ENCODE measurements around the gene TRAF6. TPM values are rescaled to one million over a fixed set of nuclear protein-coding genes. Genes with fewer than 3 reads are reported as not detected.

TRAF6 gene
- total and polyA plus RNA-seq, 2 of the 13 experiments (the other 11 are each of a cell fraction or from before 2014, with no cell fraction given), result 3.3 to 5.9 TPM

DNA sequence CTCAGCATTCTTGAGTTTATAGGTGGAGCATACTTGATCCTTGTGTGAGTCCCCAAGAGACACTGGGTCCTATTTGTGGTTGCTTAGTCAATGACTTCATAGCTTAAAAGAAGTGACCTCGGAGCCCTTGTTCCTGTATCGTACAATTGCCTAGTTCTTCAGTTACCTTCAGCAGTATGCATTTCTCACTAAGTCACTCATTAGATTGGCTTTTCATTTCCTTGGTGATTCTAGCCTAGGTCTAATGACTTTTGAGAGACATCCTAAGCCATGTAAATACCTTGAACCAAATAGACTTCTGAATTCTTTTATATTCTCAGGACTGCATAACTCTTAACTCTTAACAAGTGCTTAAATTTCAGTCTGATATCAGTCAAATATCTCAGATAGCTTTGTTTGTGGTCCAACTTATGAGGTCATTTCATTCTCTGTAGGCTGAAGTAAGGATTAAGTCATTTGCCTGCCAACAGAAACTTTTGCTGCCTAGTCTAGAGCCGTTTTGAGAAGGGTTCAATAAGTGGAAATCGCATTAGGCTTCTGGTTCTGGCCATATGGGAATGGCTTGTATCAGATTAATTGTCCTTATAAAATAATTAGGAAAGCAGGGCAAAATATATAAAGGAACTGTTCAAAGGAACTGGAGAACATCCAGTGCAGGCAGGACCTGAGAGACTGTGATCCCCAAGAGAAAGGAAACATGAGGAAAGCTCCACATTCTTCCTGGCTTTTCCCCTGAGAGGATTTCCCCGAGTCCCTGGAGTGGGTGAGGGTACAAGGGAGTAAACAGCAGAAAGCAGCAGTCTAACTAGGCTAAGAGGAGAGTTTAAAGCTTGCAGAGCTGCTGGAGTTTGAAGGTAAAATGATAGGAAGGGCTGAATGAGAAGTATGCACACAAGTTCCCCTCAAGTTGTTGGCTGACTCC lies 39.9 kb downstream of the TRAF6 start (continued):
- TF ChIP-seq, protein P1, sequence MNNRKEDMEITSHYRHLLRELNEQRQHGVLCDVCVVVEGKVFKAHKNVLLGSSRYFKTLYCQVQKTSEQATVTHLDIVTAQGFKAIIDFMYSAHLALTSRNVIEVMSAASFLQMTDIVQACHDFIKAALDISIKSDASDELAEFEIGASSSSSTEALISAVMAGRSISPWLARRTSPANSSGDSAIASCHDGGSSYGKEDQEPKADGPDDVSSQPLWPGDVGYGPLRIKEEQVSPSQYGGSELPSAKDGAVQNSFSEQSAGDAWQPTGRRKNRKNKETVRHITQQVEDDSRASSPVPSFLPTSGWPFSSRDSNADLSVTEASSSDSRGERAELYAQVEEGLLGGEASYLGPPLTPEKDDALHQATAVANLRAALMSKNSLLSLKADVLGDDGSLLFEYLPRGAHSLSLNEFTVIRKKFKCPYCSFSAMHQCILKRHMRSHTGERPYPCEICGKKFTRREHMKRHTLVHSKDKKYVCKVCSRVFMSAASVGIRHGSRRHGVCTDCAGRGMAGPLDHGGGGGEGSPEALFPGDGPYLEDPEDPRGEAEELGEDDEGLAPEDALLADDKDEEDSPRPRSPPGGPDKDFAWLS (CRISPR knock-in tag; IDR thresholded peaks at IDR 0.05; ENCODE audit: borderline replicate concordance), result no peak
- TF ChIP-seq ZNF333 (CRISPR knock-in tag; IDR thresholded peaks at IDR 0.05; ENCODE audit: borderline replicate concordance), result no peak
- no peak for TF ChIP-seq ZFX (CRISPR knock-in tag; IDR thresholded peaks at IDR 0.05; ENCODE audit: low read depth)

DNA sequence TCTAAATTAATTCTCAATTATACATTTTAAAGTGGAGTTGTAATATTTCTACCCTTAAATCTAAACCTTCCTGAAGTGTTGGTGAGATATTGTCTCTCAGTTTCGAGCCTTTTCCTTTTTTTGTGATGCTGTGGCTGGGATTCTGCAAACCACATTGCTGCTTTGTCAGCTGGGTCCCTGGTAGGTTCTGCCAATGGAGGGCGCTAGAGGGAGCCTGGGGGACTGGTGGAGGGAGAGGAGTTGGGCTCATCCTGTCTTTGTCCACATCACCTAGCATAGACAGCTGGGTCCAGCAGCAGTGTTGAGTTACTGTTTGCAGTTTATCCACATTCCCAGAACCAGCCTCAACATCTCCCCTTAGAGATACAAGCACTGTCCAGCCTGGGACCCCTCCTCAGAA lies 41.0 kb downstream of the TRAF6 start:
- Histone ChIP-seq H3K27me3 (ENCODE audit: control insufficient read depth in 1 of 2, insufficient read depth in 2 of 2, low read length in 2 of 2) (no peaks in the 10 kb centered on the region), H3K4me1 (ENCODE audit: insufficient read depth, low read length) (no peaks in the 10 kb centered on the region), H3K9ac (ENCODE audit: insufficient read depth, low read depth, low read length) (no peak overlapping the region), H3K36me3 (replicated peaks in 1 of 2; ENCODE audit: control insufficient read depth in 1 of 2, insufficient read depth in 2 of 2, low read length in 2 of 2) (no peaks in the 10 kb centered on the region), H3K4me2 (ENCODE audit: low read depth, low read length) (no peak overlapping the region), H2AFZ (ENCODE audit: low read length) (no peak overlapping the region), H3K79me2 (ENCODE audit: insufficient read depth, low read length) (no peaks in the 10 kb centered on the region), H3K9me3 (ENCODE audit: low read length) (no peaks in the 10 kb centered on the region), H3K4me3 (replicated peaks in 1 of 3; ENCODE audit: insufficient read depth in 1 of 3, low read depth in 2 of 3, low read length in 3 of 3) (no peak overlapping the region), H3K27ac (ENCODE audit: extremely low read length, insufficient read depth, low read length) (no peak overlapping the region), H4K20me1 (ENCODE audit: insufficient read depth, low read length) (no peaks in the 10 kb centered on the region)
- no TSS peak for BruUV-seq (replicated peaks)
- FAIRE-seq (no peak), ATAC-seq (no peak), DNase-seq (ENCODE audit: low spot score) (no peak)
- ChIA-PET CTCF (ENCODE audit: low intra/inter-chr PET ratio, low total read pairs) (no interaction called here), POLR2A (no interaction called here)
- in situ Hi-C loops (cut with HindIII; ENCODE audit: extremely low pct_ligation_motif_present, low pct_unique_long_range_greater_than_20kb), result no loop called here
- 8% methylated on average over 2 of the region's 2 CpGs for WGBS (ENCODE audit: low lambda C conversion rate)
- intact Hi-C loops (cut with micrococcal nuclease; ENCODE audit: unreplicated experiment), result no loop called here
- TF ChIP-seq, protein P2, sequence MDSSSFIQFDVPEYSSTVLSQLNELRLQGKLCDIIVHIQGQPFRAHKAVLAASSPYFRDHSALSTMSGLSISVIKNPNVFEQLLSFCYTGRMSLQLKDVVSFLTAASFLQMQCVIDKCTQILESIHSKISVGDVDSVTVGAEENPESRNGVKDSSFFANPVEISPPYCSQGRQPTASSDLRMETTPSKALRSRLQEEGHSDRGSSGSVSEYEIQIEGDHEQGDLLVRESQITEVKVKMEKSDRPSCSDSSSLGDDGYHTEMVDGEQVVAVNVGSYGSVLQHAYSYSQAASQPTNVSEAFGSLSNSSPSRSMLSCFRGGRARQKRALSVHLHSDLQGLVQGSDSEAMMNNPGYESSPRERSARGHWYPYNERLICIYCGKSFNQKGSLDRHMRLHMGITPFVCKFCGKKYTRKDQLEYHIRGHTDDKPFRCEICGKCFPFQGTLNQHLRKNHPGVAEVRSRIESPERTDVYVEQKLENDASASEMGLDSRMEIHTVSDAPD (CRISPR knock-in tag; IDR thresholded peaks at IDR 0.05), result no peak
- TF ChIP-seq PPARG (CRISPR knock-in tag; conservative IDR thresholded peaks at IDR 0.05) (no peak), THYN1 (CRISPR knock-in tag; IDR thresholded peaks at IDR 0.05; ENCODE audit: borderline replicate concordance, low read depth) (no peak), MYNN (CRISPR knock-in tag; IDR thresholded peaks at IDR 0.05; ENCODE audit: low read depth) (no peak), ZNF704 (CRISPR knock-in tag; IDR thresholded peaks at IDR 0.05; ENCODE audit: borderline replicate concordance) (no peak), TEAD3 (CRISPR knock-in tag; optimal IDR thresholded peaks at IDR 0.05; ENCODE audit: borderline replicate concordance) (no peak), MAFF (IDR thresholded peaks at IDR 0.05; ENCODE audit: low read depth, low read length) (no peak), ZNF598 (CRISPR knock-in tag; IDR thresholded peaks at IDR 0.05; ENCODE audit: borderline replicate concordance) (no peak), STAT5B (CRISPR knock-in tag; IDR thresholded peaks at IDR 0.05) (no peak), HNRNPLL (IDR thresholded peaks at IDR 0.05; ENCODE audit: low read depth, low read length, poor library complexity, severe bottlenecking) (no peak)
- TF ChIP-seq, protein P3, sequence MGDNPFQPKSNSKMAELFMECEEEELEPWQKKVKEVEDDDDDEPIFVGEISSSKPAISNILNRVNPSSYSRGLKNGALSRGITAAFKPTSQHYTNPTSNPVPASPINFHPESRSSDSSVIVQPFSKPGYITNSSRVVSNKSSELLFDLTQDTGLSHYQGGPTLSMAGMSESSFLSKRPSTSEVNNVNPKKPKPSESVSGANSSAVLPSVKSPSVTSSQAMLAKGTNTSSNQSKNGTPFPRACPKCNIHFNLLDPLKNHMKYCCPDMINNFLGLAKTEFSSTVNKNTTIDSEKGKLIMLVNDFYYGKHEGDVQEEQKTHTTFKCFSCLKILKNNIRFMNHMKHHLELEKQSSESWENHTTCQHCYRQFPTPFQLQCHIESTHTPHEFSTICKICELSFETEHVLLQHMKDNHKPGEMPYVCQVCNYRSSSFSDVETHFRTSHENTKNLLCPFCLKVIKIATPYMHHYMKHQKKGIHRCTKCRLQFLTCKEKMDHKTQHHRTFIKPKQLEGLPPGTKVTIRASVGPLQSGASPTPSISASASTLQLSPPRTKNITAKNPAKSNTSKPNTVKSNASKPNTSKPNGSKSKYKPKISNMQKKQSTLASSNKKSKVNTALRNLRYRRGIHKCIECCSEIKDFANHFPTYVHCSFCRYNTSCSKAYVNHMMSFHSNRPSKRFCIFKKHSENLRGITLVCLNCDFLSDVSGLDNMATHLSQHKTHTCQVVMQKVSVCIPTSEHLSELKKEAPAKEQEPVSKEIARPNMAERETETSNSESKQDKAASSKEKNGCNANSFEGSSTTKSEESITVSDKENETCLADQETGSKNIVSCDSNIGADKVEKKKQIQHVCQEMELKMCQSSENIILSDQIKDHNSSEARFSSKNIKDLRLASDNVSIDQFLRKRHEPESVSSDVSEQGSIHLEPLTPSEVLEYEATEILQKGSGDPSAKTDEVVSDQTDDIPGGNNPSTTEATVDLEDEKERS (CRISPR knock-in tag; IDR thresholded peaks at IDR 0.05), result no peak

Data from HepG2 (cell line).